H9 (cell line): ENCODE data around the gene GCNT2. TPM values are rescaled to one million over a fixed set of nuclear protein-coding genes. Genes with fewer than 3 reads are reported as not detected.

ENCODE experiments used
- DNase-seq: peaks from one replicate; pipeline ENCODE4 v3.0.0-alpha.2; 2017
- H2AFZ ChIP-seq: one replicate; pipeline ENCODE4 v1.6.1; 2013; ENCODE audit warnings: mild to moderate bottlenecking, low read length, control low read depth, moderate library complexity
- H2AK5ac ChIP-seq: 2 replicates; pipeline ENCODE4 v1.6.1; 2013; ENCODE audit warnings: low read length, control low read depth, mixed read lengths; ENCODE audit not compliant: insufficient read length
- H2BK120ac ChIP-seq: one replicate; pipeline ENCODE4 v1.6.1; 2013; ENCODE audit warnings: low read depth, mild to moderate bottlenecking, low read length, control low read depth, inconsistent platforms; ENCODE audit not compliant: poor library complexity, severe bottlenecking
- H2BK12ac ChIP-seq: 2 replicates; pipeline ENCODE4 v1.6.1; 2013; ENCODE audit warnings: low read length, control low read depth, mixed read lengths, low read depth; ENCODE audit not compliant: insufficient read length
- H2BK15ac ChIP-seq: 2 replicates; pipeline ENCODE4 v1.6.1; 2013; ENCODE audit warnings: low read depth, low read length, control low read depth
- H2BK20ac ChIP-seq: one replicate; pipeline ENCODE4 v1.6.1; 2013; ENCODE audit warnings: low read depth, mild to moderate bottlenecking, low read length, control low read depth, inconsistent platforms; ENCODE audit not compliant: poor library complexity, severe bottlenecking
- H2BK5ac ChIP-seq: 2 replicates; pipeline ENCODE4 v1.6.1; 2013; ENCODE audit warnings: low read length, control low read depth, mixed read lengths; ENCODE audit not compliant: insufficient read length
- H3K14ac ChIP-seq: 2 replicates; pipeline ENCODE4 v1.6.1; 2013; ENCODE audit warnings: low read length, control low read depth; ENCODE audit not compliant: insufficient read depth
- H3K18ac ChIP-seq: 2 replicates; pipeline ENCODE4 v1.6.1; 2013; ENCODE audit warnings: low read depth, mild to moderate bottlenecking, mixed read lengths, low read length, control low read depth; ENCODE audit not compliant: insufficient read length
- H3K23ac ChIP-seq: 2 replicates; pipeline ENCODE4 v1.6.1; 2013; ENCODE audit warnings: low read length, control low read depth, mixed read lengths, low read depth; ENCODE audit not compliant: insufficient read length
- H3K23me2 ChIP-seq: 2 replicates; pipeline ENCODE4 v1.6.1; 2013; ENCODE audit warnings: low read depth, mild to moderate bottlenecking, mixed read lengths, low read length, control low read depth; ENCODE audit not compliant: insufficient read length, poor library complexity, severe bottlenecking
- H3K27ac ChIP-seq: 2 replicates; pipeline ENCODE4 v1.5.1; 2013; ENCODE audit warnings: low read length, control low read depth, mixed read lengths, low read depth; ENCODE audit not compliant: insufficient read length
- H3K27me3 ChIP-seq: 2 replicates; pipeline ENCODE4 v1.6.1; 2013; ENCODE audit warnings: low read length, control low read depth, inconsistent platforms; ENCODE audit not compliant: insufficient read depth
- H3K4ac ChIP-seq: 2 replicates; pipeline ENCODE4 v1.6.1; 2013; ENCODE audit warnings: low read depth, mild to moderate bottlenecking, control low read depth, inconsistent platforms, low read length, moderate library complexity
- H3K4me1 ChIP-seq: 2 replicates; pipeline ENCODE4 v1.6.1; 2013; ENCODE audit warnings: low read length, control low read depth, inconsistent platforms; ENCODE audit not compliant: insufficient read depth
- H3K4me2 ChIP-seq: 2 replicates; pipeline ENCODE4 v1.6.1; 2013; ENCODE audit warnings: low read length, control low read depth, mixed read lengths; ENCODE audit not compliant: insufficient read length, insufficient read depth
- H3K56ac ChIP-seq: 2 replicates; pipeline ENCODE4 v1.6.1; 2013; ENCODE audit warnings: low read depth, mild to moderate bottlenecking, mixed read lengths, low read length, control low read depth; ENCODE audit not compliant: insufficient read length
- H3K79me1 ChIP-seq: 2 replicates; pipeline ENCODE4 v1.6.1; 2013; ENCODE audit warnings: low read depth, mild to moderate bottlenecking, moderate library complexity, low read length, control low read depth, inconsistent platforms; ENCODE audit not compliant: insufficient read depth, poor library complexity, severe bottlenecking
- H3K79me2 ChIP-seq: 2 replicates; pipeline ENCODE4 v1.6.1; 2013; ENCODE audit warnings: low read length, control low read depth, inconsistent platforms; ENCODE audit not compliant: insufficient read depth
- H3K9ac ChIP-seq: 2 replicates; pipeline ENCODE4 v1.6.1; 2013; ENCODE audit warnings: low read length, control low read depth, mixed read lengths; ENCODE audit not compliant: insufficient read length; ENCODE audit errors: extremely low read depth
- H3K9me3 ChIP-seq: one replicate; pipeline ENCODE4 v1.6.1; 2013; ENCODE audit warnings: low read depth, low read length, inconsistent platforms; ENCODE audit not compliant: control insufficient read depth
- H3T11ph ChIP-seq: one replicate; pipeline ENCODE4 v1.6.1; 2013; ENCODE audit warnings: mild to moderate bottlenecking, low read length, control low read depth, inconsistent platforms
- H4K20me1 ChIP-seq: one replicate; pipeline ENCODE4 v1.6.1; 2013; ENCODE audit not compliant: control insufficient read depth, insufficient read length, insufficient read depth
- H4K5ac ChIP-seq: 2 replicates; pipeline ENCODE4 v1.6.1; 2013; ENCODE audit warnings: low read depth, mild to moderate bottlenecking, mixed read lengths, low read length, control low read depth; ENCODE audit not compliant: insufficient read length
- H4K8ac ChIP-seq: replicated peaks from 2 replicates; pipeline ENCODE4 v1.6.1; 2013; ENCODE audit warnings: low read length, control low read depth, mixed read lengths, low read depth; ENCODE audit not compliant: insufficient read length
- H4K91ac ChIP-seq: 2 replicates; pipeline ENCODE4 v1.6.1; 2013; ENCODE audit warnings: low read depth, mild to moderate bottlenecking, moderate library complexity, mixed read lengths, low read length, control low read depth; ENCODE audit not compliant: insufficient read length
- H3K27ac Mint-ChIP-seq, 3 experiments: 2 replicates in 2 of 3; 3 replicates in 1 of 3; pipeline ENCODE4 v1.8.0; 2020 to 2021; ENCODE audit warnings: mixed read lengths in 3 of 3, mild to moderate bottlenecking in 1 of 3, moderate library complexity in 1 of 3
- H3K27me3 Mint-ChIP-seq: 2 replicates; pipeline ENCODE4 v1.8.0; 2021; ENCODE audit warnings: low read depth, mild to moderate bottlenecking, moderate library complexity, mixed read lengths
- H3K36me3 Mint-ChIP-seq, 3 experiments: 2 replicates in 2 of 3; 3 replicates in 1 of 3; pipeline ENCODE4 v1.8.0; 2020 to 2021; ENCODE audit warnings: low read depth in 3 of 3, mixed read lengths in 3 of 3; ENCODE audit not compliant: insufficient read depth in 1 of 3
- H3K4me1 Mint-ChIP-seq, 2 experiments: 2 replicates each; pipeline ENCODE4 v1.8.0; 2020; ENCODE audit warnings: mixed read lengths in 2 of 2
- H3K4me3 Mint-ChIP-seq, 2 experiments: 2 replicates in 1 of 2; 3 replicates in 1 of 2; pipeline ENCODE4 v1.8.0; 2020 to 2021; ENCODE audit warnings: mild to moderate bottlenecking in 2 of 2, mixed read lengths in 2 of 2, moderate library complexity in 1 of 2
- H3K9me3 Mint-ChIP-seq, 2 experiments: 2 replicates in 1 of 2; 3 replicates in 1 of 2; pipeline ENCODE4 v1.8.0; 2020; ENCODE audit warnings: mild to moderate bottlenecking in 2 of 2, mixed read lengths in 2 of 2, moderate library complexity in 1 of 2
- WGBS: extraction: QIAGEN DNeasy Blood & Tissue Kit; methylation state at CpG from one replicate; pipeline ENCODE4 v1.1.7; 2013; ENCODE audit warnings: missing lambda C conversion rate, low lambda C conversion rate, mixed read lengths; ENCODE audit not compliant: insufficient read length; ENCODE audit errors: extremely low coverage; 5-methylcytosine and 5-hydroxymethylcytosine counted together
- total RNA-seq: library from RNA; stranded (reverse); gene quantifications from 2 replicates; pipeline ENCODE4 v1.2.1, GENCODE V29; 2021
- TF ChIP-seq, protein P1 (sequence below): fragments of 200-600 bp; sonication (generic); conservative IDR thresholded peaks from 3 replicates; pipeline ENCODE4 v1.8.0; 2021; ENCODE audit warnings: antibody characterized with exemption, mild to moderate bottlenecking

Gene GCNT2
- total RNA-seq, 1 experiment from 2014 or later: 41.7 TPM

DNA sequence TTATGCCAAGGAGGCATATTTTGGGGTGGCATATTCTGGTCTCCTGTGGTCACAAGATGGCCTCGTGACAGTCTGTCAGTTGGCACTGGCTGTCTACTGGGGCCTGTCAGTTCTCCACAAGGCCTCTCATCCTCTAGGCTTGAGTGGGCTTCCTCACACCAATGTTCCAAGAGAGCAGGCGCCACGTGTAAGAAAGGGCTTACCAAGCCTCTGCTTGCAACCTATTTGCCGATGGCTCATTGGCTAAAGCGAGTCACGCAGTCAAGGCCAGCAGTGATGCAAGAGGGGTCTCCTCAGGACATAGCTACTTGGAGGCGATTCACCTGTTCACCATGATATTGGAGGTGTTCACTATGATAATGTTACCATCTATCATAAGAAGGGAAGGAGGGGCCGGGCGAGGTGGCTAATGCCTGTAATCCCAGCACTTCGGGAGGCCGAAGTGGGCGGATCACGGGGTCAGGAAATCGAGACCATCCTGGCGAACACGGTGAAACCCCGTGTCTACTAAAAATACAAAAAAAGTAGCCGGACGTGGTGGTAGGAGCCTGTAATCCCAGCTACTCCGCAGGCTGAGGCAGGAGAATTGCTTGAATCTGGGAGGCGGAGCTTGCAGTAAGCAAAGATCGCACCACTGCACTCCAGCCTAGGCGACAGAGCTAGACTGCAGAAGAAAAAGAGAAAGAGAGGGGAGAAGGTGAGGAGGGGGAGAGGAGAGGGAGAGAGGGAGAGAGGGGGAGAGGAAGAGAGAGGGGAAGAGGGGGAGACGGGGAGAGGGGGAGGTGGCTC lies 138.0 kb downstream of the GCNT2 start:
- Histone ChIP-seq H2AK5ac (no peak overlapping the region), H3K27ac (no peak overlapping the region), H3K9me3 (no peaks in the 10 kb centered on the region), H3K4me1 (no peaks in the 10 kb centered on the region), H3K23me2 (no peaks in the 10 kb centered on the region), H4K5ac (no peak overlapping the region), H3K56ac (no peak overlapping the region), H4K20me1 (no peaks in the 10 kb centered on the region), H4K91ac (no peak overlapping the region), H3K23ac (no peak overlapping the region), H3T11ph (no peak overlapping the region), H2BK20ac (no peak overlapping the region), H3K18ac (no peak overlapping the region), H3K14ac (no peak overlapping the region), H3K4ac (no peak overlapping the region), H3K79me2 (no peaks in the 10 kb centered on the region), H2AFZ (no peak overlapping the region), H2BK12ac (no peak overlapping the region), H2BK5ac (no peak overlapping the region), H4K8ac (no peak overlapping the region), H3K27me3 (no peaks in the 10 kb centered on the region), H3K79me1 (no peaks in the 10 kb centered on the region), H3K9ac (no peak overlapping the region), H2BK120ac (no peak overlapping the region), H2BK15ac (no peak overlapping the region), H3K4me2 (no peak overlapping the region)
- no CpG with 5 or more reads among the region's 24 CpGs for WGBS
- Mint-ChIP-seq H3K9me3 (peaks cover 3 to 4% of the 10 kb centered on the region in 2 experiments; a peak in 3 of 5 replicates), H3K36me3 (peaks cover 0 to under 1% (median 0%) of the 10 kb centered on the region in 3 experiments; a peak in 4 of 7 replicates), H3K27me3 (peaks cover 9% of the 10 kb centered on the region), H3K27ac (no peak overlapping the region), H3K4me3 (peak overlapping the region in 1 of 2 experiments; percentile 48; a peak in 2 of 5 replicates), H3K4me1 (peaks cover 0 to 6% of the 10 kb centered on the region in 2 experiments; a peak in 2 of 4 replicates)
- peak; percentile 34 for DNase-seq
- TF ChIP-seq, protein P1, sequence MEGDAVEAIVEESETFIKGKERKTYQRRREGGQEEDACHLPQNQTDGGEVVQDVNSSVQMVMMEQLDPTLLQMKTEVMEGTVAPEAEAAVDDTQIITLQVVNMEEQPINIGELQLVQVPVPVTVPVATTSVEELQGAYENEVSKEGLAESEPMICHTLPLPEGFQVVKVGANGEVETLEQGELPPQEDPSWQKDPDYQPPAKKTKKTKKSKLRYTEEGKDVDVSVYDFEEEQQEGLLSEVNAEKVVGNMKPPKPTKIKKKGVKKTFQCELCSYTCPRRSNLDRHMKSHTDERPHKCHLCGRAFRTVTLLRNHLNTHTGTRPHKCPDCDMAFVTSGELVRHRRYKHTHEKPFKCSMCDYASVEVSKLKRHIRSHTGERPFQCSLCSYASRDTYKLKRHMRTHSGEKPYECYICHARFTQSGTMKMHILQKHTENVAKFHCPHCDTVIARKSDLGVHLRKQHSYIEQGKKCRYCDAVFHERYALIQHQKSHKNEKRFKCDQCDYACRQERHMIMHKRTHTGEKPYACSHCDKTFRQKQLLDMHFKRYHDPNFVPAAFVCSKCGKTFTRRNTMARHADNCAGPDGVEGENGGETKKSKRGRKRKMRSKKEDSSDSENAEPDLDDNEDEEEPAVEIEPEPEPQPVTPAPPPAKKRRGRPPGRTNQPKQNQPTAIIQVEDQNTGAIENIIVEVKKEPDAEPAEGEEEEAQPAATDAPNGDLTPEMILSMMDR: no peak
